A673 (cell line): ENCODE results near the gene PTPRQ. TPM values are rescaled to one million over a fixed set of nuclear protein-coding genes. Genes with fewer than 3 reads are reported as not detected.
A peak's percentile ranks its signal among the peaks of the same experiment; 100 is the strongest.

Experiments used
- BruUV-seq: library from RNA; stranded (reverse); fragments of 400-500 nt; replicated peaks from 2 replicates; lab custom pipeline; 2021; lab: Mats Ljungman, UMichigan
- CTCF ChIA-PET: fragments of 300-600 bp; sonication (Branson Sonifier 250); formaldehyde crosslinking; loops from one replicate; lab custom pipeline; 2022; ENCODE audit warnings: antibody characterized with exemption; lab: Charles Lee
- POLR2A ChIA-PET: fragments of 300-600 bp; sonication (Branson Sonifier 250); formaldehyde crosslinking; loops from one replicate; lab custom pipeline; 2022; ENCODE audit warnings: antibody characterized with exemption; ENCODE audit not compliant: low non-redundant PET; lab: Charles Lee
- DNase-seq: peaks from one replicate; pipeline ENCODE4 v3.0.0-alpha.2; 2015; ENCODE audit warnings: low spot score
- H3K27ac ChIP-seq: fragments of 200-600 bp; sonication (generic); 2 replicates; pipeline ENCODE4 v1.5.1; 2016; ENCODE audit warnings: mixed run types, low read depth, mild to moderate bottlenecking, mixed read lengths, antibody characterized with exemption, low read length; ENCODE audit not compliant: poor library complexity, severe bottlenecking
- H3K27me3 ChIP-seq: fragments of 200-600 bp; sonication (generic); replicated peaks from 2 replicates; pipeline ENCODE4 v1.6.1; 2017; ENCODE audit warnings: mixed run types, low read depth, mild to moderate bottlenecking, mixed read lengths, antibody characterized with exemption, low read length; ENCODE audit not compliant: insufficient read depth, poor library complexity
- H3K36me3 ChIP-seq: fragments of 200-600 bp; sonication (generic); 2 replicates; pipeline ENCODE4 v1.6.1; 2016; ENCODE audit warnings: mixed run types, mild to moderate bottlenecking, mixed read lengths, antibody characterized with exemption, low read length; ENCODE audit not compliant: insufficient read depth, poor library complexity, severe bottlenecking
- H3K4me1 ChIP-seq: fragments of 200-600 bp; sonication (generic); 2 replicates; pipeline ENCODE4 v1.6.1; 2017; ENCODE audit warnings: mixed run types, mild to moderate bottlenecking, mixed read lengths, antibody characterized with exemption, low read length; ENCODE audit not compliant: insufficient read depth, poor library complexity, severe bottlenecking
- H3K4me3 ChIP-seq: fragments of 200-600 bp; sonication (generic); 2 replicates; pipeline ENCODE4 v1.5.1; 2016; ENCODE audit warnings: low read depth, mixed run types, mild to moderate bottlenecking, mixed read lengths, low read length; ENCODE audit not compliant: poor library complexity, severe bottlenecking
- H3K9me3 ChIP-seq: fragments of 200-600 bp; sonication (generic); 2 replicates; pipeline ENCODE4 v1.6.1; 2016; ENCODE audit warnings: mixed run types, low read depth, mild to moderate bottlenecking, mixed read lengths, antibody characterized with exemption, low read length; ENCODE audit not compliant: poor library complexity, severe bottlenecking
- CTCF ChIP-seq: fragments of 300-800, 200-600 bp; sonication (generic); conservative IDR thresholded peaks from 2 replicates; pipeline ENCODE4 v1.5.1; 2017; ENCODE audit warnings: low read depth, mild to moderate bottlenecking, antibody characterized with exemption, low read length, moderate library complexity, mixed read lengths
- EZH2 ChIP-seq: fragments of 200-600 bp; sonication (generic); IDR thresholded peaks from 2 replicates; pipeline ENCODE4 v1.6.1; 2017; ENCODE audit warnings: borderline replicate concordance, low read depth, mild to moderate bottlenecking, mixed read lengths, antibody characterized with exemption, low read length; ENCODE audit not compliant: poor library complexity, severe bottlenecking
- intact Hi-C: fragments of 100-400 bp; cut with micrococcal nuclease; formaldehyde crosslinking; loops from one replicate; pipeline ENCODE4 v1.10.0; 2022; ENCODE audit not compliant: unreplicated experiment
- total RNA-seq: library from RNA; stranded (reverse); gene quantifications from 2 replicates; pipeline ENCODE4 v1.2.3, GENCODE V29; 2021

Gene PTPRQ
- total RNA-seq, 1 experiment from 2014 or later: 0.15 TPM

- ChIA-PET CTCF (no interaction called here), POLR2A (no interaction called here)
- Histone ChIP-seq H3K4me1 (peaks cover 7% of the 10 kb centered on the region), H3K27ac (no peak overlapping the region), H3K27me3 (no peaks in the 10 kb centered on the region), H3K9me3 (no peaks in the 10 kb centered on the region), H3K36me3 (no peaks in the 10 kb centered on the region), H3K4me3 (no peak overlapping the region)
- BruUV-seq: no TSS peak
- intact Hi-C loops: no loop called here
- DNase-seq: no peak
- no peak for TF ChIP-seq EZH2
- no peak for TF ChIP-seq CTCF
Observed at GRCh38 chr12:80559766-80560165, 115.7 kb downstream of the PTPRQ start.

- no peaks in the 10 kb centered on the region for H3K9me3 ChIP-seq
- no peak overlapping the region for H3K4me3 ChIP-seq
- POLR2A ChIA-PET: no interaction called here
- H3K27ac ChIP-seq: peak overlapping the region; percentile 47
- CTCF ChIA-PET: no interaction called here
- H3K27me3 ChIP-seq: no peaks in the 10 kb centered on the region
- H3K4me1 ChIP-seq: peaks cover 24% of the 10 kb centered on the region
- DNase-seq: peak; percentile 42
- TF ChIP-seq EZH2 (no peak), CTCF (no peak)
- BruUV-seq: no TSS peak
- H3K36me3 ChIP-seq: no peaks in the 10 kb centered on the region
- intact Hi-C loops: no loop called here
Observed at GRCh38 chr12:80565271-80565670, 121.2 kb downstream of the PTPRQ start.

- intact Hi-C loops: no loop called here
Observed at GRCh38 chr12:80567401-80567800, 123.4 kb downstream of the PTPRQ start.

More at GRCh38 chr12:80567401-80567800, 123.4 kb downstream of the PTPRQ start:
- TF ChIP-seq EZH2: no peak
- TF ChIP-seq CTCF: no peak
- no peaks in the 10 kb centered on the region for H3K9me3 ChIP-seq
- H3K4me3 ChIP-seq: no peak overlapping the region
- no peak overlapping the region for H3K27ac ChIP-seq
- no peaks in the 10 kb centered on the region for H3K27me3 ChIP-seq
- peaks cover 24% of the 10 kb centered on the region for H3K4me1 ChIP-seq
- no peaks in the 10 kb centered on the region for H3K36me3 ChIP-seq
- CTCF ChIA-PET: no interaction called here
- DNase-seq: no peak
- POLR2A ChIA-PET: no interaction called here
- no TSS peak for BruUV-seq
